GM12872 (cell line): ENCODE data around the gene ZNF440.

ENCODE experiments used
- TF ChIP-seq, protein P1 (sequence below): IDR thresholded peaks from 3 replicates; pipeline ENCODE4 v1.5.1; 2011; ENCODE audit warnings: low read depth, mild to moderate bottlenecking, low read length, moderate library complexity; ENCODE audit not compliant: insufficient read depth

The ZNF440 gene

DNA sequence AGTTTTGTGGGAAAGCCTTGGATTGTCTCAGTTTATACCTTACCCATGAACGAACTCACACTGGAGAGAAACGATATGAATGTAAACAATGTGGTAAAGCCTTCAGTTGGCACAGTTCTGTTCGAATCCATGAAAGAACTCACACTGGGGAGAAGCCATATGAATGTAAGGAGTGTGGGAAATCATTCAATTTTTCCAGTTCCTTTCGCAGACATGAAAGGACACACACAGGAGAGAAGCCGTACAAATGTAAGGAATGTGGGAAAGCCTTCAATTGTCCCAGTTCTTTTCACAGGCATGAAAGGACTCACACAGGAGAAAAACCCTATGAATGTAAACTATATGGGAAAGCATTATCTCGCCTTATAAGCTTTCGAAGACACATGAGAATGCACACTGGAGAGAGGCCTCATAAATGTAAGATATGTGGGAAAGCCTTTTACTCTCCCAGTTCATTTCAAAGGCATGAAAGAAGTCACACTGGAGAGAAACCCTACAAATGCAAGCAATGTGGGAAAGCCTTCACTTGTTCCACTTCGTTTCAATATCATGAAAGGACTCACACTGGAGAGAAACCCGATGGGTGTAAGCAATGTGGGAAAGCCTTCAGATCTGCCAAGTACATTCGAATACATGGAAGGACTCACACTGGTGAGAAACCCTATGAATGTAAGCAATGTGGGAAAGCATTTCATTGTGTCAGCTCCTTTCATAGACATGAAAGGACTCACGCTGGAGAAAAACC lies 7.5 kb upstream of the ZNF440 start:
- TF ChIP-seq, protein P1, sequence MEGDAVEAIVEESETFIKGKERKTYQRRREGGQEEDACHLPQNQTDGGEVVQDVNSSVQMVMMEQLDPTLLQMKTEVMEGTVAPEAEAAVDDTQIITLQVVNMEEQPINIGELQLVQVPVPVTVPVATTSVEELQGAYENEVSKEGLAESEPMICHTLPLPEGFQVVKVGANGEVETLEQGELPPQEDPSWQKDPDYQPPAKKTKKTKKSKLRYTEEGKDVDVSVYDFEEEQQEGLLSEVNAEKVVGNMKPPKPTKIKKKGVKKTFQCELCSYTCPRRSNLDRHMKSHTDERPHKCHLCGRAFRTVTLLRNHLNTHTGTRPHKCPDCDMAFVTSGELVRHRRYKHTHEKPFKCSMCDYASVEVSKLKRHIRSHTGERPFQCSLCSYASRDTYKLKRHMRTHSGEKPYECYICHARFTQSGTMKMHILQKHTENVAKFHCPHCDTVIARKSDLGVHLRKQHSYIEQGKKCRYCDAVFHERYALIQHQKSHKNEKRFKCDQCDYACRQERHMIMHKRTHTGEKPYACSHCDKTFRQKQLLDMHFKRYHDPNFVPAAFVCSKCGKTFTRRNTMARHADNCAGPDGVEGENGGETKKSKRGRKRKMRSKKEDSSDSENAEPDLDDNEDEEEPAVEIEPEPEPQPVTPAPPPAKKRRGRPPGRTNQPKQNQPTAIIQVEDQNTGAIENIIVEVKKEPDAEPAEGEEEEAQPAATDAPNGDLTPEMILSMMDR: no peak

DNA sequence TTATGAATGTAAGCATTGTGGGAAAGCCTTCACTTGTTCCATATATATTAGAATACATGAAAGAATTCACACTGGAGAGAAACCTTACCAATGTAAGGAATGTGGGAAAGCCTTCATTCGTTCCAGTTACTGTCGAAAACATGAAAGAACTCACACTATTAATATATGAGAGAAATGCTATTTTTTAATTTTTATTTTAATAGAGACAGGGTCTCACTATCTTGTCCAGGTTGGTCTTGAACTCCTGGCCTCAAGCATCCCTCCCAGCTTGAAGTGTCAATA lies 7.0 kb upstream of the ZNF440 start:
- TF ChIP-seq, protein P1: no peak

DNA sequence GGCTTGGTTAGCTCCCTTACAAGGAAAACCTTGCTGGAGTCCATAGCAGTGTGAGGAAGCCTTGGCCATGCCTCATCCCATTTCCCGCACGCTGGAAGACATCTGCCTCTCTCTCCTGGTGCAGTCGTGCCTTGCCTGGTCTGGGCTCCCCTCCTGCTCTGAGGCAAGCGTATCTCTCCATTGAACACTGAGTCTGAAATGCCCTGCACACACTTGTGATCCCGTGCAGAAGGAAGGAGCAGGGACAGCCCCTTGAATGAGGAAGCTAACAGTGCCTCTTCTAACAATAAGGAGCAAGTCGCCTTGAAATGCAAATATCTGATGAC lies 407 bp upstream of the ZNF440 start:
- TF ChIP-seq, protein P1: no peak

DNA sequence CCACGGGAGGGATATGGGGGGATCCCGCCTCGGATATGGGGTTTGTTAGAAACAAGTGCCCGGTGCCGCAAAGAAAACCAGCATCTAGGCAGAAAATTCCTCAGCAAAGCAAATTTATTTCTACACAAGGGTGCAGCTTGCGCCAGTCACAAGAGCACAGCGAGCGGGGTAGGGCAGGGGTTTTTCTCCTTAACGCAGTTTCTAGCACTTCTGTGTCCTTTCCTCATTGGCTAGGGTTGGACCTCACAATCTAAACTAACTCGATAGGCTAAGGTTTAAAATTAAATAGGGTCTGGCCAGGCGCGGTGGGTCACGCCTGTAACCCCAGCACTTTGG lies 595 bp downstream of the ZNF440 start:
- TF ChIP-seq, protein P1: no peak

DNA sequence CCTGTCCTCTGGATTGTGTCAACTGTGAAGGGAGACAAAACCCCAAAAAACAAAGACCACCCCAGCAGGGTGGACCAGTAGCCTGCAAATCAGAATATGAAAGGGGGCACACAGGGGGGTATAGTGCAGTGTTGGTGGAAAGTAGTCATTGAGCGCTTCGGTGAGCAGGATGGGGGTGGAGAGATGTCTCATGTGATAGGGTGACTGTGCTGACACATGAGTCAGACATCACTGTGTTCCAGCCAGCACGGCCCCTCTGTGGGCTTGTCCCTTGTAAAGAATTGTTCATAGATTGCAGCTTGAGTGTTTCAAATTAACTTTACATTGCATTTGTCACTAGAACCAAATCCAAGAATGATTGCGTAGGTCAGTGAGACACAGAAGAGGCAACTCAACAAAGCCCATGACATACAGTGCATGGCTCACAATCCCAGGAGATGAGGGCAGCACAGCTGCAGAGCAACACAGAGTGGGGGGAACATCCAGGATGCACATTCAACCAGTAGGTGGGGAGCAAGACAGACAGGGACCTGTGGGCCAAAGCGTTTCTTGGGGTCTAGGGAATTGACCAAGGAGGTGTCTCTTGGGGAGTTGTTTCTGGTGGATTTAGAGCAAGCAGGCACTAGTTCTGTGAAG lies 7.5 kb downstream of the ZNF440 start:
- TF ChIP-seq, protein P1: no peak

DNA sequence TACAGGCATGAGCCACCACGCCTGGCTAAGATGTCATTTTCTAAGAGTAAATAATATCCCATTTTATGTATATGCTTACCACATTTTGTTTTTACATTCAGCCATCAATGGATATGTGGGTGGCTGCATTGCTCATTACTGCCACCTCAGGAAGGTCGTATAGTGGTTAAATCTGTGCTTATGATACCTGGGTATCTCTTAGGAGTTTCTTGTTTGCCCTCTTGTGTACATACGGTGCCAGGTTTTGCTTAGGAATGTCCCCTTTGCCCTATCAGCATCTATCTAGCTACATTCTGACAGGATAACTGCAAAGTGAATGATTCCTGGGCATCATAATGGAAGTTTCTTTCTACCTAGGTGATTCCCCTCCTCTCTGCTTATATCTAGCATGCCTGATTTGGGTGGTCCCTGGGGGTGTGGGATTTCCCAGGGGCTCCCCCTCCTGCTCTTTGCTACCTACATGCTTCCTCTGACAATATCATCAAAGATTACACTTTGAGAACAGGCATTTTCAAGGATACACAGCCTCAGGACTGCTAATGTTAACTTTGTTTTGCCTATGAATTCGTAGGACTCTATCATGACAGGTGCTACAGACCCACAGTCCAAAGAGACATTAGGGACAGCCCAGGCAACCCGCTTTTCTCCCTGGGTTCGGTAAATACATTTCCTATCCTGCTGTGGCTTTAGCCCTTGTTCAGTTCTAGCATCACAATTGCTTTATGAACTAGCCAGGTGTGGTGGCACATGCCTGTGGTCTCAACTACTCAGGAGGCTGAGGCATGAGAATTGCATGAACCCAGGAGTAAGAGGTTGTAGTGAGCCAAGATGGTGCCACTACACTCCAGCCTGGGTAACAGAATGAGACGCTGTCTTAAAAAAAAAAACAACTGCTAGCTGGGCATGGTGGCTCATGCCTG lies 15.1 kb downstream of the ZNF440 start:
- TF ChIP-seq, protein P1: 0 out of 3 replicates have a peak, but pooled peaks have one; percentile 5

DNA sequence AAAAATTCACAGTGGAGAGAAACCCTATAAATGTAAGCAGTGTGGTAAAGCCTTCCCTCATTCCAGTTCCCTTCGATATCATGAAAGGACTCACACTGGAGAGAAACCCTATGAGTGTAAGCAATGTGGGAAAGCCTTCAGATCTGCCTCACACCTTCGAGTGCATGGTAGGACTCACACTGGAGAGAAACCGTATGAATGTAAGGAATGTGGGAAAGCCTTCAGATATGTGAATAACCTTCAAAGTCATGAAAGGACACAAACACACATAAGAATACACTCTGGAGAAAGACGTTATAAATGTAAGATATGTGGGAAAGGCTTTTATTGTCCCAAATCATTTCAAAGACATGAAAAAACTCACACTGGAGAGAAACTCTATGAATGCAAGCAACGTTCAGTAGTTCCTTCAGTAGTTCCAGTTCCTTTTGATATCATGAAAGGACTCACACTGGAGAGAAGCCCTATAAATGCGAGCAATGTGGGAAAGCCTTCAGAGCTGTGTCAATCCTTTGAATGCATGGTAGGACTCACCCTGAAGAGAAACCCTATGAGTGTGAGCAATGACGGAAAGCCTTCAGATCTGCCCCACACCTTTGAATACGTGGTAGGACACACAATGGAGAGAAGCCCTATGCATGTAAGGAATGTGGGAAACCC lies 18.3 kb downstream of the ZNF440 start:
- TF ChIP-seq, protein P1: no peak
